Stimulated activated naive CD8-positive, alpha-beta T cell treated with anti-CD3 and anti-CD28 coated beads, Interleukin-15, Interleukin-2, amounts not matched to agents 100 ng/mL and 50 ng/mL, for 24 hours (primary cell): ENCODE results near the gene RAD54L.

Experiments
- H3K27ac Mint-ChIP-seq: one replicate; pipeline ENCODE4 v1.8.0; 2021; ENCODE audit warnings: mild to moderate bottlenecking, mixed read lengths
- H3K27me3 Mint-ChIP-seq: one replicate; pipeline ENCODE4 v1.8.0; 2021; ENCODE audit warnings: mixed read lengths
- H3K36me3 Mint-ChIP-seq: one replicate; pipeline ENCODE4 v1.8.0; 2021; ENCODE audit warnings: low read depth, mixed read lengths
- H3K4me1 Mint-ChIP-seq: one replicate; pipeline ENCODE4 v1.8.0; 2021; ENCODE audit warnings: low read depth, mixed read lengths
- H3K4me3 Mint-ChIP-seq: one replicate; pipeline ENCODE4 v1.8.0; 2021; ENCODE audit warnings: mild to moderate bottlenecking, mixed read lengths
- H3K9me3 Mint-ChIP-seq: one replicate; pipeline ENCODE4 v1.8.0; 2021; ENCODE audit warnings: mixed read lengths

RAD54L gene

GRCh38 chr1:46247436-46248121, at the start of gene RAD54L:
RAD54L (plus strand) TSS chr1:46247763; CDS start chr1:46248406, 643 bp downstream.
- H3K27me3 Mint-ChIP-seq = no peaks in the 10 kb centered on the region
- peaks cover 30% of the 10 kb centered on the region for H3K4me1 Mint-ChIP-seq
- H3K9me3 Mint-ChIP-seq = no peaks in the 10 kb centered on the region
- H3K36me3 Mint-ChIP-seq = peaks cover 35% of the 10 kb centered on the region
- peak within 1 kb of the TSS; percentile 98 for H3K4me3 Mint-ChIP-seq
- peak within 1 kb of the TSS; percentile 98 for H3K27ac Mint-ChIP-seq

DNA sequence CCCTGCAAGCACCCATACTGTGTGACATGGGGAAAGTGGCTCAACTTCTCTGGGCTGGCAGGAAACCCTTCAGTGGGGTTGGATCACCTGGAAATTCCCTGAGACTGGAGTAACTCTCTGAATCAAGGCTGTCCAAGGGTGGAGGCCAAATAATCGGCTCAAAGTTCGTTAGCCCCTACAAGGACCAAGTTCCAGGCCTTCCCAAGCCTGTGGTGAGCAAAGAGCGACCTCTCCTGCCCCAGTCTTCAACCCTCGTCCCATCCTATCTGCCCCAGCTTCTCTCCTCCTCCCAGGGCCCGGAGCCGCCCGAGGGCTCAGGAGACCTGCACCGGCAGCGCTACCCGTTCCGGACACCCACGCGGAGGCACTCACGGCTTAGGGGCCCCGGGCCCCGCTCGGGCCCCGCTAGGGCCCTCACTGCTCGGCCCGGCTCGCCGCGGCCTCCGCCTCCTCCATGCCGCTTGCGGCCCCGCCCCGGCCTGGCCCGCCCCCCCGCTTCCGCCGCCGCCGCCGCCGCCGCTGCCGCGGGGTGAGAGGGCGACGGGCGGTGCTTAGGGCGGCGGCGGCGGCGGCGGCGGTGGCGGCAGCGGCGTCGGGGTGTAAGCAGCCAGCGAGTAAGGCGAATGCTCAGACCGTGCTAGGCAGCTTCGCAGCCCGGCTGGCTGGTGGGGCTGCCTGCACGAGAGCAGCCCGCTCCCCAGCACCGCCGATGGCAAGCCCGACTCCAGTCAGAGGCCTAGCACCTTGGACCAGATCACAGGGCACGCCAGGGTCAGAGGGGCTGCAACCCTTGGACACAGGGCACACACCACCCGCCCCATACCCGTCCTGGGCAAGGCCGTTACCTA, 49.4 kb upstream of the RAD54L start, which contains the start of gene POMGNT1:
Gene POMGNT1, minus strand, starts transcription at position 471 of the 848 bp plus-strand sequence. CDS start 613 bp downstream, outside the sequence.
- peak within 1 kb of the TSS; percentile 88 for H3K4me3 Mint-ChIP-seq
- no peaks in the 10 kb centered on the region for H3K27me3 Mint-ChIP-seq
- peaks cover 10% of the 10 kb centered on the region for H3K36me3 Mint-ChIP-seq
- H3K9me3 Mint-ChIP-seq = no peaks in the 10 kb centered on the region
- H3K4me1 Mint-ChIP-seq = peaks cover 25% of the 10 kb centered on the region
- peak within 1 kb of the TSS; percentile 85 for H3K27ac Mint-ChIP-seq

DNA sequence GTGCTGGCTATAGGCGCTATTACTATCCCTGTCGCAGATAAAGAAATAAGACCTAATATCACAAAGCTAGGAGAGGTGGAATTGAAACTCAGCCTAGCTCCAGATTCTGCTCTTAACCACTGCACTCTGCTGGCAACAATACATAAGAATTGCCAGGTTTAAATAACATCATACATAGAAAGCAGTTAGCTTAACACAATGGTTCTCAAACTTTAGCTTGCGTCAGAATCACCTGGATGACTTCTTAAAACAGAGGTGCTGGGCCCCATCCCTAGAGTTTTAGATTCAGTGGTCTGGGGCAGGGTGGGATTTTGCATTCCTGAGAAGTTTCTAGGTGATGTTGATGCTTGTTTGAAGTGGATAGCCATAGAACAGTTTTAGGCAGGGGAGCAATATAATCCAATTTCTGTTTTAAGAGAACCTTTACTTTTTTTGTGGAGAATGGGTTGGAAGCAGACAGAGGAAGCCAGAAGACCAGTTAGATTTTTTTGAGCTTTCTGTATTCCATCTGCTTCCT, 48.3 kb upstream of the RAD54L start:
- no peaks in the 10 kb centered on the region for H3K27me3 Mint-ChIP-seq
- peaks cover 28% of the 10 kb centered on the region for H3K4me1 Mint-ChIP-seq
- H3K9me3 Mint-ChIP-seq = no peaks in the 10 kb centered on the region
- peak overlapping the region; percentile 88 for H3K4me3 Mint-ChIP-seq
- H3K27ac Mint-ChIP-seq = no peak overlapping the region
- peaks cover 7% of the 10 kb centered on the region for H3K36me3 Mint-ChIP-seq

DNA sequence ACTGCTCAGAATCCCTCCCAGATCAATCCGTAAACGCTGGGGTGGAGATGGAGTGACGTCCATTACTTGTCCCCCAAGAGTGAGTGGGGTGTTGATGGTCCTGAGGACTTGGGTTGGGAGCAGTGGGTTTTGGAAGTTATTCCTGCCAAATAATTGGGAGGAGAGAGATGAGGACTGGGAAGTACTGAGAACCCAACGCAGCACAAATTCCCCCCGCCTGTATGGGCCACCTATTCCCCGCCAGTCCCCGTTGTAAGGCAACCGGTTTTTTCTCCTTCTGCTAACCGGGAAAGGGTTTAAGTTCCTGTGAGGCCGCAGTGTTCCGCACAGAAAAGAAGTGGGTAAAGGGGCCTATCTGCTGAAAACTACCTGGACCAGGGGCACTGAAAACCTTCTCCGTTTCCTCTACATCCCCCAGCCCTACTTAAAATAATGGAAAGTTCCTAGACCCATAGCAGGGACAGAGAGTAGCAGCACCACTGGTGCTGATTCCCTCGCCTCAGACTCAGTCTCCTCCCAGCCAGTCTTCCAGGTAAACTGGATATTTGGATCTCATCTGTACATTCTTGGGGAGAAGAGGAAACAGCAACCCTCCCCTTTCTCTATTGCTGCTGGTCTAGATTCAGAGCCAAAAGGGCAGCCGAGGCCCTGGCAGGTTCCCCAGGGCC, 43.7 kb upstream of the RAD54L start:
- H3K27me3 Mint-ChIP-seq = no peaks in the 10 kb centered on the region
- no peak overlapping the region for H3K27ac Mint-ChIP-seq
- peaks cover 15% of the 10 kb centered on the region for H3K4me1 Mint-ChIP-seq
- H3K36me3 Mint-ChIP-seq = no peaks in the 10 kb centered on the region
- no peaks in the 10 kb centered on the region for H3K9me3 Mint-ChIP-seq
- H3K4me3 Mint-ChIP-seq = peak overlapping the region; percentile 55

DNA sequence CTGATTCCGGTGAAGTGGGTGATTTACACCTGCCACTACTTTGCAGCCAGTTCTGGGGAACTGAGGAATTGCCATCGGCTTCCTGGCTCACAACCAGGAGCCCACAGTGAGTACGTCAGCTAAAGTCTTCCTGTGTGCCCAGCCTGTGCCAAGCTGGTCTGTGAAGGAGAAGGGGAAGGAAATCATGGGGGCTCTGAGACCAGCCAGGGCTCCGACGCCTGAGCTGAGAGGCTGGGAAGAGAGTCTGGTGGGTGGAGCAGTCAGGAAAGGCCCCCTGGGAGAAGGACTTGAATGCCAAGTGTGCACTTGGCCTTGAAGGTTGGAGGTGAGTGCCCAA, 43.2 kb upstream of the RAD54L start:
- Mint-ChIP-seq H3K9me3 (no peaks in the 10 kb centered on the region), H3K27ac (no peak overlapping the region), H3K4me3 (peak overlapping the region; percentile 55), H3K27me3 (no peaks in the 10 kb centered on the region), H3K4me1 (peaks cover 11% of the 10 kb centered on the region), H3K36me3 (no peaks in the 10 kb centered on the region)

- Mint-ChIP-seq H3K4me1 (peaks cover 9% of the 10 kb centered on the region), H3K27ac (no peak overlapping the region), H3K4me3 (no peak overlapping the region)
These were observed 42.4 kb upstream of the RAD54L start for GRCh38 chr1:46205141-46205540.

DNA sequence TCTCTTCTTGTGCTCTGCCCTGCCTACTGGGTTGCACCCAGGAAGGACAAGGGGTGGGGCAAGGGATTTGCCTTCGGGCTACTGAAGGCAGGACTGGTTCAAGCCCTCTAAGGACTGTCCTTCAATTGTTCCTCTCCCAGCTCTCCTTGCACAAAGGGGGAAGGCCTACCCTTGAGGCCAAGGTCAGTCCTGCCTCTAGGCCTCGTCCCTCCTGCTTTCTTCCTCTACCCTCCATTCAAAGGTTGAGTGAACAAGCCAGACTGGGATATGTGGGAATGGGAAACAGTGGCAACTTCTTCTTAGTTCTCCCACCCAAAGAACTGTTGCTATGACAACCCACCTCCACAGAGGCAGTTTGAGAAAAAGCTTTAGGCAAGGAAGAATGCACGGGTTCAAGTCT, 41.8 kb upstream of the RAD54L start:
- Mint-ChIP-seq H3K27me3 (no peaks in the 10 kb centered on the region), H3K36me3 (no peaks in the 10 kb centered on the region), H3K27ac (no peak overlapping the region), H3K4me3 (no peak overlapping the region), H3K4me1 (peaks cover 9% of the 10 kb centered on the region), H3K9me3 (no peaks in the 10 kb centered on the region)

More at GRCh38 chr1:46205141-46205540, 42.4 kb upstream of the RAD54L start:
- no peaks in the 10 kb centered on the region for H3K36me3 Mint-ChIP-seq
- H3K27me3 Mint-ChIP-seq = no peaks in the 10 kb centered on the region
- H3K9me3 Mint-ChIP-seq = no peaks in the 10 kb centered on the region

GRCh38 chr1:46206399-46206798, 41.2 kb upstream of the RAD54L start:
- H3K27ac Mint-ChIP-seq = no peak overlapping the region
- H3K4me3 Mint-ChIP-seq = no peak overlapping the region
- H3K27me3 Mint-ChIP-seq = no peaks in the 10 kb centered on the region
- H3K9me3 Mint-ChIP-seq = no peaks in the 10 kb centered on the region
- H3K4me1 Mint-ChIP-seq = peaks cover 9% of the 10 kb centered on the region
- H3K36me3 Mint-ChIP-seq = no peaks in the 10 kb centered on the region

DNA sequence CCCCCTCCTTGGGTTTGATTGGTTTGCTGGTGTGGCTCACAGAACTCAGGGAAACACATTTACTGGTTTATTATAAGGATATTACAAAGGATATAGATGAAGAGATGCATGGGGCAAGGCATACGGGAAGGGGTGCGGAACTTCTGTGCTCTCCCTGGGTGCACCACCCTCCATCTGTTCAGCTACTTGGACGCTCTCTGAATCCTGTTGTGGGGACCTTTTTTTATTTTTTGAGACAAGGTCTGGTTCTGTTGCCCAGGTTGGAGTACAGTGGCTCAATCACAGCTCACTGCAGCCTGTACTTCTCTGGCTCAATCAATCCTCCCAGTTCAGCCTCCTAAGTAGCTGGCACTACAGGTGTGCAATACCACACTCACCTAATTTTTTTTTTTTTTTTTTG, 37.0 kb upstream of the RAD54L start:
- no peaks in the 10 kb centered on the region for H3K27me3 Mint-ChIP-seq
- no peaks in the 10 kb centered on the region for H3K4me1 Mint-ChIP-seq
- H3K27ac Mint-ChIP-seq = no peak overlapping the region
- no peaks in the 10 kb centered on the region for H3K9me3 Mint-ChIP-seq
- H3K36me3 Mint-ChIP-seq = no peaks in the 10 kb centered on the region
- H3K4me3 Mint-ChIP-seq = no peak overlapping the region

DNA sequence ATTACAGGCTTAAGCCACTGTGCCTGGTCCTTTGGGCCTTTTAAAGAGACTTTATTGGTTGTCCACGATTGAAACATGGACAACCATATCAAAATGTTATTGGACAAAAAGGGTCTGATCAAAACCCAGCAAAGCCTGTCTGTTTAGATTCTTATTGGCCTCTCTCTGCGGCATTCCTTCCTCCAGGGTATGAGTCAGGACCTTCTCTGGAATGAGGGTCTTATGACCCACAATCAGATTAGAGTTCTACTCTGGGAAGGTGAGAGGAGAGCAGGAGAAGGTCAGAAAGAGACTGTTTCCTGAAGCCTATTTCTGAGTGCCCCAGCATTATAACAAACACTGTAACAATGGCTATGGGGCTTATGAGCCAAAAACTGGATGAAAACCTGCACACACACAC, 36.5 kb upstream of the RAD54L start:
- no peaks in the 10 kb centered on the region for H3K36me3 Mint-ChIP-seq
- H3K27ac Mint-ChIP-seq = no peak overlapping the region
- H3K9me3 Mint-ChIP-seq = no peaks in the 10 kb centered on the region
- H3K4me3 Mint-ChIP-seq = no peak overlapping the region
- no peaks in the 10 kb centered on the region for H3K4me1 Mint-ChIP-seq
- H3K27me3 Mint-ChIP-seq = no peaks in the 10 kb centered on the region

- Mint-ChIP-seq H3K36me3 (no peaks in the 10 kb centered on the region), H3K4me3 (no peak overlapping the region), H3K27ac (no peak overlapping the region), H3K9me3 (no peaks in the 10 kb centered on the region), H3K4me1 (no peaks in the 10 kb centered on the region), H3K27me3 (no peaks in the 10 kb centered on the region)
These were observed 32.1 kb upstream of the RAD54L start for GRCh38 chr1:46215504-46215903.

GRCh38 chr1:46218443-46218842, 29.1 kb upstream of the RAD54L start:
- no peaks in the 10 kb centered on the region for H3K4me1 Mint-ChIP-seq
- H3K9me3 Mint-ChIP-seq = no peaks in the 10 kb centered on the region
- H3K36me3 Mint-ChIP-seq = no peaks in the 10 kb centered on the region
- no peak overlapping the region for H3K4me3 Mint-ChIP-seq
- no peak overlapping the region for H3K27ac Mint-ChIP-seq
- no peaks in the 10 kb centered on the region for H3K27me3 Mint-ChIP-seq

- Mint-ChIP-seq H3K36me3 (no peaks in the 10 kb centered on the region), H3K27ac (no peak overlapping the region)
These were observed 27.7 kb upstream of the RAD54L start for GRCh38 chr1:46219551-46220520.

GRCh38 chr1:46220808-46221207, 26.8 kb upstream of the RAD54L start:
- no peak overlapping the region for H3K4me3 Mint-ChIP-seq
- H3K27me3 Mint-ChIP-seq = no peaks in the 10 kb centered on the region
- no peaks in the 10 kb centered on the region for H3K36me3 Mint-ChIP-seq
- H3K9me3 Mint-ChIP-seq = no peaks in the 10 kb centered on the region
- no peak overlapping the region for H3K27ac Mint-ChIP-seq
- no peaks in the 10 kb centered on the region for H3K4me1 Mint-ChIP-seq

More at GRCh38 chr1:46219551-46220520, 27.7 kb upstream of the RAD54L start:
- no peaks in the 10 kb centered on the region for H3K4me1 Mint-ChIP-seq
- H3K9me3 Mint-ChIP-seq = no peaks in the 10 kb centered on the region
- H3K4me3 Mint-ChIP-seq = no peak overlapping the region
- no peaks in the 10 kb centered on the region for H3K27me3 Mint-ChIP-seq
